WTC11 (cell line): ENCODE data around the gene CD68. TPM values are rescaled to one million over a fixed set of nuclear protein-coding genes. Genes with fewer than 3 reads are reported as not detected.
A peak's percentile ranks its signal among the peaks of the same experiment; 100 is the strongest.

ENCODE experiments used
- ATAC-seq: fragments of 200-7000 bp; cut with Tn5 transposase; 2 replicates; pipeline ENCODE4 v1.10.0; 2021; ENCODE audit warnings: mild to moderate bottlenecking, moderate library complexity
- CTCF ChIA-PET: fragments of 300-600 bp; sonication (Branson Sonifier 250); formaldehyde crosslinking; loops from one replicate; lab custom pipeline; 2021; ENCODE audit warnings: antibody characterized with exemption; lab: Charles Lee
- POLR2A ChIA-PET: fragments of 350-600 bp; sonication (Branson Sonifier 250); formaldehyde crosslinking; loops from one replicate; lab custom pipeline; 2021; ENCODE audit warnings: antibody characterized with exemption; lab: Charles Lee
- DNase-seq: peaks from one replicate; pipeline ENCODE4 v3.0.0; 2021; ENCODE audit warnings: low spot score
- H3K27ac Mint-ChIP-seq: 2 replicates; pipeline ENCODE4 v1.8.0; 2021; ENCODE audit warnings: mixed read lengths
- H3K27me3 Mint-ChIP-seq: 2 replicates; pipeline ENCODE4 v1.8.0; 2021; ENCODE audit warnings: low read depth, mild to moderate bottlenecking, moderate library complexity, mixed read lengths
- H3K36me3 Mint-ChIP-seq: 2 replicates; pipeline ENCODE4 v1.8.0; 2021; ENCODE audit warnings: mixed read lengths
- H3K4me1 Mint-ChIP-seq: 2 replicates; pipeline ENCODE4 v1.8.0; 2022; ENCODE audit warnings: mixed read lengths
- H3K4me3 Mint-ChIP-seq: 2 replicates; pipeline ENCODE4 v1.8.0; 2021; ENCODE audit warnings: mild to moderate bottlenecking, moderate library complexity, mixed read lengths
- H3K9me3 Mint-ChIP-seq: 2 replicates; pipeline ENCODE4 v1.8.0; 2021; ENCODE audit warnings: mixed read lengths
- ELF4 ChIP-seq: sonication (generic); formaldehyde crosslinking; IDR thresholded peaks from 2 replicates; pipeline ENCODE4 v1.8.1; 2022; ENCODE audit warnings: low read depth, mild to moderate bottlenecking, moderate library complexity, missing genetic modification reagents
- FOXJ3 ChIP-seq: sonication (generic); formaldehyde crosslinking; IDR thresholded peaks from 2 replicates; pipeline ENCODE4 v1.9.0; 2021; ENCODE audit warnings: missing genetic modification reagents, mild to moderate bottlenecking, borderline replicate concordance
- FOXP1 ChIP-seq: sonication (generic); formaldehyde crosslinking; IDR thresholded peaks from 2 replicates; pipeline ENCODE4 v1.8.0; 2022; ENCODE audit warnings: missing genetic modification reagents, mild to moderate bottlenecking, moderate library complexity, borderline replicate concordance
- GRHL2 ChIP-seq: fragments of 250-450 bp; sonication (Bioruptor Pico); IDR thresholded peaks from 2 replicates; pipeline ENCODE4 v1.8.0; 2022; ENCODE audit warnings: mild to moderate bottlenecking, moderate library complexity; ENCODE audit not compliant: insufficient replicate concordance, severe bottlenecking
- IRF2 ChIP-seq: sonication (generic); formaldehyde crosslinking; IDR thresholded peaks from 2 replicates; pipeline ENCODE4 v1.8.0; 2022; ENCODE audit warnings: low read depth, missing genetic modification reagents, borderline replicate concordance
- JAZF1 ChIP-seq: fragments of 250-450 bp; sonication (Bioruptor Pico); IDR thresholded peaks from 2 replicates; pipeline ENCODE4 v1.9.0; 2021; ENCODE audit warnings: moderate library complexity, mild to moderate bottlenecking, inconsistent platforms
- MXD4 ChIP-seq: fragments of 250-450 bp; sonication (Bioruptor Pico); IDR thresholded peaks from 2 replicates; pipeline ENCODE4 v1.8.0; 2021; ENCODE audit warnings: mild to moderate bottlenecking, moderate library complexity, borderline replicate concordance
- NFATC4 ChIP-seq: fragments of 250-450 bp; sonication (Bioruptor Pico); IDR thresholded peaks from 2 replicates; pipeline ENCODE4 v1.9.0; 2021; ENCODE audit warnings: mild to moderate bottlenecking
- ZNF138 ChIP-seq: sonication (generic); formaldehyde crosslinking; conservative IDR thresholded peaks from 2 replicates; pipeline ENCODE4 v1.8.1; 2022; ENCODE audit warnings: mild to moderate bottlenecking, moderate library complexity, missing genetic modification reagents
- ZNF232 ChIP-seq: sonication (generic); formaldehyde crosslinking; IDR thresholded peaks from 2 replicates; pipeline ENCODE4 v1.8.0; 2022; ENCODE audit warnings: mild to moderate bottlenecking, missing genetic modification reagents
- ZNF317 ChIP-seq: sonication (generic); formaldehyde crosslinking; IDR thresholded peaks from 2 replicates; pipeline ENCODE4 v1.8.1; 2023; ENCODE audit warnings: low read depth, mild to moderate bottlenecking, moderate library complexity, missing genetic modification reagents, borderline replicate concordance
- total RNA-seq: library from RNA; stranded (reverse); gene quantifications from 3 replicates; pipeline ENCODE4 v1.2.3, GENCODE V29; 2021
- TF ChIP-seq, protein P1 (sequence below): fragments of 200-600 bp; IDR thresholded peaks from 2 replicates; pipeline ENCODE4 v1.8.0; 2022; ENCODE audit warnings: antibody characterized with exemption
- TF ChIP-seq, protein P2 (sequence below): fragments of 250-450 bp; sonication (Bioruptor Pico); IDR thresholded peaks from 2 replicates; pipeline ENCODE4 v1.9.0; 2021; ENCODE audit warnings: mild to moderate bottlenecking, borderline replicate concordance
- TF ChIP-seq, protein P3 (sequence below): sonication (generic); formaldehyde crosslinking; IDR thresholded peaks from 2 replicates; pipeline ENCODE4 v1.8.1; 2022; ENCODE audit warnings: mild to moderate bottlenecking, moderate library complexity, missing genetic modification reagents
- TF ChIP-seq, protein P4 (sequence below): sonication (generic); formaldehyde crosslinking; IDR thresholded peaks from 2 replicates; pipeline ENCODE4 v1.8.0; 2022; ENCODE audit warnings: mild to moderate bottlenecking, missing genetic modification reagents
- TF ChIP-seq, protein P5 (sequence below): sonication (generic); formaldehyde crosslinking; IDR thresholded peaks from 2 replicates; pipeline ENCODE4 v1.8.0; 2023; ENCODE audit warnings: missing genetic modification reagents
- TF ChIP-seq, protein P6 (sequence below): sonication (generic); formaldehyde crosslinking; IDR thresholded peaks from 2 replicates; pipeline ENCODE4 v1.8.1; 2023; ENCODE audit warnings: mild to moderate bottlenecking, moderate library complexity, missing genetic modification reagents
- TF ChIP-seq, protein P7 (sequence below): sonication (generic); formaldehyde crosslinking; IDR thresholded peaks from 2 replicates; pipeline ENCODE4 v1.8.0; 2022; ENCODE audit warnings: mild to moderate bottlenecking, missing genetic modification reagents
- TF ChIP-seq, protein P8 (sequence below): fragments of 250-450 bp; sonication (Bioruptor Pico); IDR thresholded peaks from 2 replicates; pipeline ENCODE4 v2.1.2; 2022; ENCODE audit warnings: mild to moderate bottlenecking, moderate library complexity
- TF ChIP-seq, protein P9 (sequence below): fragments of 250-450 bp; sonication (Bioruptor Pico); IDR thresholded peaks from 2 replicates; pipeline ENCODE4 v1.8.0; 2021; ENCODE audit warnings: mild to moderate bottlenecking

Gene CD68
- total RNA-seq, 1 experiment from 2014 or later: 0.72 TPM

DNA sequence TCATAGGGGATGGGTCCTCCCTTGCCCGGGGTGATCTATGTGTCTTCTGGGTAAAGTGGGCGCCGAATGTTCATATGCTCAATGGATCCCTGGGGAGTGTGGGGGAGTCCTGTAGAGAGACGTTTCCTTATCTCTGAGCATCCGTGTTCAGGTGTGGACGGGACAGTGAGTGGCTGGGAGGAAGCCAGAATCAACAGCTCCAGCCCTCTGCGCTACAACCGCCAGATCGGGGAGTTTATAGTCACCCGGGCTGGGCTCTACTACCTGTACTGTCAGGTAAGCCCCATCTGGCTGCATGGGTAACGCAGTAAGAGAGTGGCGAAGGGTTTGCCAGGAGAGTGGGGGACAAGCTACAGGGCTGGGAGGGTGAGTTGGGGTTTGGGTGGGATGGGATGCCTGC, 22.8 kb upstream of the CD68 start:
- no peak for DNase-seq
- Mint-ChIP-seq H3K36me3 (no peaks in the 10 kb centered on the region), H3K27ac (0 out of 2 replicates have a peak overlapping the region, but pooled peaks have one; percentile 51), H3K27me3 (no peaks in the 10 kb centered on the region; the same call in 1 of the 2 replicates), H3K9me3 (no peaks in the 10 kb centered on the region), H3K4me1 (peaks cover 53% of the 10 kb centered on the region), H3K4me3 (no peak overlapping the region)
- no peak for ATAC-seq
- ChIA-PET CTCF (interaction anchor here (0.6 to 3.3 kb wide), 19 partner anchors 9 to 523 kb away, joined by 3 to 31 read pairs (median 5); partner anchors contain the start of genes FXR2, SOX15, TMEM102 and TNFSF12), POLR2A (no interaction called here)
- TF ChIP-seq ZNF317 (CRISPR knock-in tag): no peak
- TF ChIP-seq, protein P1, sequence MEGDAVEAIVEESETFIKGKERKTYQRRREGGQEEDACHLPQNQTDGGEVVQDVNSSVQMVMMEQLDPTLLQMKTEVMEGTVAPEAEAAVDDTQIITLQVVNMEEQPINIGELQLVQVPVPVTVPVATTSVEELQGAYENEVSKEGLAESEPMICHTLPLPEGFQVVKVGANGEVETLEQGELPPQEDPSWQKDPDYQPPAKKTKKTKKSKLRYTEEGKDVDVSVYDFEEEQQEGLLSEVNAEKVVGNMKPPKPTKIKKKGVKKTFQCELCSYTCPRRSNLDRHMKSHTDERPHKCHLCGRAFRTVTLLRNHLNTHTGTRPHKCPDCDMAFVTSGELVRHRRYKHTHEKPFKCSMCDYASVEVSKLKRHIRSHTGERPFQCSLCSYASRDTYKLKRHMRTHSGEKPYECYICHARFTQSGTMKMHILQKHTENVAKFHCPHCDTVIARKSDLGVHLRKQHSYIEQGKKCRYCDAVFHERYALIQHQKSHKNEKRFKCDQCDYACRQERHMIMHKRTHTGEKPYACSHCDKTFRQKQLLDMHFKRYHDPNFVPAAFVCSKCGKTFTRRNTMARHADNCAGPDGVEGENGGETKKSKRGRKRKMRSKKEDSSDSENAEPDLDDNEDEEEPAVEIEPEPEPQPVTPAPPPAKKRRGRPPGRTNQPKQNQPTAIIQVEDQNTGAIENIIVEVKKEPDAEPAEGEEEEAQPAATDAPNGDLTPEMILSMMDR: no peak
- TF ChIP-seq GRHL2 (CRISPR knock-in tag): no peak
- no peak for TF ChIP-seq ZNF232 (CRISPR knock-in tag)
- TF ChIP-seq, protein P2, sequence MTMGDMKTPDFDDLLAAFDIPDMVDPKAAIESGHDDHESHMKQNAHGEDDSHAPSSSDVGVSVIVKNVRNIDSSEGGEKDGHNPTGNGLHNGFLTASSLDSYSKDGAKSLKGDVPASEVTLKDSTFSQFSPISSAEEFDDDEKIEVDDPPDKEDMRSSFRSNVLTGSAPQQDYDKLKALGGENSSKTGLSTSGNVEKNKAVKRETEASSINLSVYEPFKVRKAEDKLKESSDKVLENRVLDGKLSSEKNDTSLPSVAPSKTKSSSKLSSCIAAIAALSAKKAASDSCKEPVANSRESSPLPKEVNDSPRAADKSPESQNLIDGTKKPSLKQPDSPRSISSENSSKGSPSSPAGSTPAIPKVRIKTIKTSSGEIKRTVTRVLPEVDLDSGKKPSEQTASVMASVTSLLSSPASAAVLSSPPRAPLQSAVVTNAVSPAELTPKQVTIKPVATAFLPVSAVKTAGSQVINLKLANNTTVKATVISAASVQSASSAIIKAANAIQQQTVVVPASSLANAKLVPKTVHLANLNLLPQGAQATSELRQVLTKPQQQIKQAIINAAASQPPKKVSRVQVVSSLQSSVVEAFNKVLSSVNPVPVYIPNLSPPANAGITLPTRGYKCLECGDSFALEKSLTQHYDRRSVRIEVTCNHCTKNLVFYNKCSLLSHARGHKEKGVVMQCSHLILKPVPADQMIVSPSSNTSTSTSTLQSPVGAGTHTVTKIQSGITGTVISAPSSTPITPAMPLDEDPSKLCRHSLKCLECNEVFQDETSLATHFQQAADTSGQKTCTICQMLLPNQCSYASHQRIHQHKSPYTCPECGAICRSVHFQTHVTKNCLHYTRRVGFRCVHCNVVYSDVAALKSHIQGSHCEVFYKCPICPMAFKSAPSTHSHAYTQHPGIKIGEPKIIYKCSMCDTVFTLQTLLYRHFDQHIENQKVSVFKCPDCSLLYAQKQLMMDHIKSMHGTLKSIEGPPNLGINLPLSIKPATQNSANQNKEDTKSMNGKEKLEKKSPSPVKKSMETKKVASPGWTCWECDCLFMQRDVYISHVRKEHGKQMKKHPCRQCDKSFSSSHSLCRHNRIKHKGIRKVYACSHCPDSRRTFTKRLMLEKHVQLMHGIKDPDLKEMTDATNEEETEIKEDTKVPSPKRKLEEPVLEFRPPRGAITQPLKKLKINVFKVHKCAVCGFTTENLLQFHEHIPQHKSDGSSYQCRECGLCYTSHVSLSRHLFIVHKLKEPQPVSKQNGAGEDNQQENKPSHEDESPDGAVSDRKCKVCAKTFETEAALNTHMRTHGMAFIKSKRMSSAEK (CRISPR knock-in tag): no peak
- no peak for TF ChIP-seq NFATC4 (CRISPR knock-in tag)
- TF ChIP-seq, protein P3, sequence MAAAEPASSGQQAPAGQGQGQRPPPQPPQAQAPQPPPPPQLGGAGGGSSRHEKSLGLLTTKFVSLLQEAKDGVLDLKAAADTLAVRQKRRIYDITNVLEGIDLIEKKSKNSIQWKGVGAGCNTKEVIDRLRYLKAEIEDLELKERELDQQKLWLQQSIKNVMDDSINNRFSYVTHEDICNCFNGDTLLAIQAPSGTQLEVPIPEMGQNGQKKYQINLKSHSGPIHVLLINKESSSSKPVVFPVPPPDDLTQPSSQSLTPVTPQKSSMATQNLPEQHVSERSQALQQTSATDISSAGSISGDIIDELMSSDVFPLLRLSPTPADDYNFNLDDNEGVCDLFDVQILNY (CRISPR knock-in tag): no peak
- TF ChIP-seq, protein P4, sequence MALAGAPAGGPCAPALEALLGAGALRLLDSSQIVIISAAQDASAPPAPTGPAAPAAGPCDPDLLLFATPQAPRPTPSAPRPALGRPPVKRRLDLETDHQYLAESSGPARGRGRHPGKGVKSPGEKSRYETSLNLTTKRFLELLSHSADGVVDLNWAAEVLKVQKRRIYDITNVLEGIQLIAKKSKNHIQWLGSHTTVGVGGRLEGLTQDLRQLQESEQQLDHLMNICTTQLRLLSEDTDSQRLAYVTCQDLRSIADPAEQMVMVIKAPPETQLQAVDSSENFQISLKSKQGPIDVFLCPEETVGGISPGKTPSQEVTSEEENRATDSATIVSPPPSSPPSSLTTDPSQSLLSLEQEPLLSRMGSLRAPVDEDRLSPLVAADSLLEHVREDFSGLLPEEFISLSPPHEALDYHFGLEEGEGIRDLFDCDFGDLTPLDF (CRISPR knock-in tag): no peak
- TF ChIP-seq ELF4: no peak
- TF ChIP-seq FOXP1 (CRISPR knock-in tag): no peak
- no peak for TF ChIP-seq MXD4 (CRISPR knock-in tag)
- TF ChIP-seq, protein P5, sequence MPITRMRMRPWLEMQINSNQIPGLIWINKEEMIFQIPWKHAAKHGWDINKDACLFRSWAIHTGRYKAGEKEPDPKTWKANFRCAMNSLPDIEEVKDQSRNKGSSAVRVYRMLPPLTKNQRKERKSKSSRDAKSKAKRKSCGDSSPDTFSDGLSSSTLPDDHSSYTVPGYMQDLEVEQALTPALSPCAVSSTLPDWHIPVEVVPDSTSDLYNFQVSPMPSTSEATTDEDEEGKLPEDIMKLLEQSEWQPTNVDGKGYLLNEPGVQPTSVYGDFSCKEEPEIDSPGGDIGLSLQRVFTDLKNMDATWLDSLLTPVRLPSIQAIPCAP (CRISPR knock-in tag): no peak
- TF ChIP-seq FOXJ3 (CRISPR knock-in tag): no peak
- TF ChIP-seq JAZF1 (CRISPR knock-in tag): no peak
- TF ChIP-seq, protein P6, sequence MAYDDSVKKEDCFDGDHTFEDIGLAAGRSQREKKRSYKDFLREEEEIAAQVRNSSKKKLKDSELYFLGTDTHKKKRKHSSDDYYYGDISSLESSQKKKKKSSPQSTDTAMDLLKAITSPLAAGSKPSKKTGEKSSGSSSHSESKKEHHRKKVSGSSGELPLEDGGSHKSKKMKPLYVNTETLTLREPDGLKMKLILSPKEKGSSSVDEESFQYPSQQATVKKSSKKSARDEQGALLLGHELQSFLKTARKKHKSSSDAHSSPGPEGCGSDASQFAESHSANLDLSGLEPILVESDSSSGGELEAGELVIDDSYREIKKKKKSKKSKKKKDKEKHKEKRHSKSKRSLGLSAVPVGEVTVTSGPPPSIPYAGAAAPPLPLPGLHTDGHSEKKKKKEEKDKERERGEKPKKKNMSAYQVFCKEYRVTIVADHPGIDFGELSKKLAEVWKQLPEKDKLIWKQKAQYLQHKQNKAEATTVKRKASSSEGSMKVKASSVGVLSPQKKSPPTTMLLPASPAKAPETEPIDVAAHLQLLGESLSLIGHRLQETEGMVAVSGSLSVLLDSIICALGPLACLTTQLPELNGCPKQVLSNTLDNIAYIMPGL: no peak
- TF ChIP-seq, protein P7, sequence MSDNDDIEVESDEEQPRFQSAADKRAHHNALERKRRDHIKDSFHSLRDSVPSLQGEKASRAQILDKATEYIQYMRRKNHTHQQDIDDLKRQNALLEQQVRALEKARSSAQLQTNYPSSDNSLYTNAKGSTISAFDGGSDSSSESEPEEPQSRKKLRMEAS (CRISPR knock-in tag): no peak
- TF ChIP-seq IRF2 (CRISPR knock-in tag): no peak
- TF ChIP-seq, protein P8, sequence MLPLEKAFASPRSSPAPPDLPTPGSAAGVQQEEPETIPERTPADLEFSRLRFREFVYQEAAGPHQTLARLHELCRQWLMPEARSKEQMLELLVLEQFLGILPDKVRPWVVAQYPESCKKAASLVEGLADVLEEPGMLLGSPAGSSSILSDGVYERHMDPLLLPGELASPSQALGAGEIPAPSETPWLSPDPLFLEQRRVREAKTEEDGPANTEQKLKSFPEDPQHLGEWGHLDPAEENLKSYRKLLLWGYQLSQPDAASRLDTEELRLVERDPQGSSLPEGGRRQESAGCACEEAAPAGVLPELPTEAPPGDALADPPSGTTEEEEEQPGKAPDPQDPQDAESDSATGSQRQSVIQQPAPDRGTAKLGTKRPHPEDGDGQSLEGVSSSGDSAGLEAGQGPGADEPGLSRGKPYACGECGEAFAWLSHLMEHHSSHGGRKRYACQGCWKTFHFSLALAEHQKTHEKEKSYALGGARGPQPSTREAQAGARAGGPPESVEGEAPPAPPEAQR (CRISPR knock-in tag): no peak
- TF ChIP-seq ZNF138 (CRISPR knock-in tag): no peak
- TF ChIP-seq, protein P9, sequence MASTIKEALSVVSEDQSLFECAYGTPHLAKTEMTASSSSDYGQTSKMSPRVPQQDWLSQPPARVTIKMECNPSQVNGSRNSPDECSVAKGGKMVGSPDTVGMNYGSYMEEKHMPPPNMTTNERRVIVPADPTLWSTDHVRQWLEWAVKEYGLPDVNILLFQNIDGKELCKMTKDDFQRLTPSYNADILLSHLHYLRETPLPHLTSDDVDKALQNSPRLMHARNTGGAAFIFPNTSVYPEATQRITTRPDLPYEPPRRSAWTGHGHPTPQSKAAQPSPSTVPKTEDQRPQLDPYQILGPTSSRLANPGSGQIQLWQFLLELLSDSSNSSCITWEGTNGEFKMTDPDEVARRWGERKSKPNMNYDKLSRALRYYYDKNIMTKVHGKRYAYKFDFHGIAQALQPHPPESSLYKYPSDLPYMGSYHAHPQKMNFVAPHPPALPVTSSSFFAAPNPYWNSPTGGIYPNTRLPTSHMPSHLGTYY (CRISPR knock-in tag): no peak
